Mammary epithelial cell (primary cell): Measurements from ENCODE around the gene CCNA2.

Experiments
- CTCF ChIP-seq, 2 donors: IDR thresholded peaks in 1 of 2; conservative IDR thresholded peaks in 1 of 2; 2 replicates each; pipeline ENCODE4 v1.5.1; 2011 to 2012; ENCODE audit warnings: inconsistent platforms in 2 of 2, low read length in 2 of 2, mild to moderate bottlenecking in 2 of 2, control low read depth in 1 of 2, low read depth in 1 of 2; ENCODE audit not compliant: insufficient read depth in 1 of 2; ENCODE audit errors: extremely low read depth in 1 of 2
- EZH2 ChIP-seq: IDR thresholded peaks from 2 replicates; pipeline ENCODE4 v1.6.1; 2012; ENCODE audit warnings: low read length, inconsistent platforms, borderline replicate concordance

GRCh38 chr4:121796283-121796682 lies 27.4 kb downstream of the CCNA2 start:
- no peak for TF ChIP-seq CTCF (conservative IDR thresholded peaks at IDR 0.05 in 1 of 2, IDR thresholded peaks at IDR 0.05 in 1 of 2; ENCODE audit: extremely low read depth in 1 of 2, insufficient read depth in 1 of 2, low read depth in 1 of 2, low read length in 2 of 2)
- TF ChIP-seq EZH2: no peak
